ENCODE results near the gene SYNDIG1L.

SYNDIG1L gene

GRCh38 chr14:74358176-74358829 lies 67.7 kb downstream of the SYNDIG1L start:
- DNase-seq (ENCODE audit: low spot score): no peak

GRCh38 chr14:74357585-74357984 lies 68.4 kb downstream of the SYNDIG1L start:
- no peak for DNase-seq (ENCODE audit: low spot score)

DNA sequence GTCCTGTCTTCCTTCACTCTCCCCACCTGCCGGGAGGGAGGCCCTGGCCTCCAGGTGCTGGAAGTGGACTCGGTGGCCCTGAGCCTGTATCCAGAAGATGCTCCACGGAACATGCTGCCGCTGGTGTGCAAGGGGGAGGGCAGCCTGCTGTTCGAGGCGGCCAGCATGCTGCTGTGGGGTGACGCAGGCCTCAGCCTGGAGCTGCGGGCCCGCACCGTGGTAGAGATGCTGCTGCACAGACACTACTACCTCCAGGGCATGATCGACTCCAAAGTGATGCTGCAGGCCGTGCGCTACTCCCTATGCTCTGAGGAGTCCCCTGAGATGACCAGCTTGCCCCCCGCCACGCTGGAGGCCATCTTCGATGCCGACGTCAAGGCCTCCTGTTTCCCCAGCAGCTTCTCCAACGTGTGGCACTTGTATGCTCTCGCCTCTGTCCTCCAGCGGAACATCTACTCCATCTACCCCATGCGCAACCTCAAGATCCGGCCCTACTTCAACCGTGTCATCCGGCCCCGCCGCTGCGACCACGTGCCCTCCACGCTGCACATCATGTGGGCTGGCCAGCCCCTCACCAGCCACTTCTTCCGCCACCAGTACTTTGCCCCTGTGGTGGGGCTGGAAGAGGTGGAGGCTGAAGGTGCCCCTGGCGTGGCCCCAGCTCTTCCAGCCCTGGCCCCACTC lies 69.0 kb downstream of the SYNDIG1L start:
- no peak for DNase-seq (ENCODE audit: low spot score)
